HepG2 (cell line): Measurements from ENCODE around the gene PHAX.

Experiments
- CTCF ChIP-seq: sonication (generic); formaldehyde crosslinking; IDR thresholded peaks from 2 replicates; pipeline ENCODE4 v1.5.0; 2020; ENCODE audit warnings: mild to moderate bottlenecking, missing genetic modification reagents, moderate library complexity
- EP300 ChIP-seq, 3 experiments: sonication (generic) in 1 of 3; formaldehyde crosslinking in 1 of 3; IDR thresholded peaks; 2 replicates each; pipeline versions ENCODE4 v1.5.1 to v1.6.1; 2011 to 2020; ENCODE audit warnings: low read depth in 2 of 3, low read length in 2 of 3, borderline replicate concordance in 1 of 3, improper control_type of control experiment in 1 of 3, mild to moderate bottlenecking in 1 of 3, missing genetic modification reagents in 1 of 3, moderate library complexity in 1 of 3
- NR3C1 ChIP-seq: sonication (generic); formaldehyde crosslinking; IDR thresholded peaks from 2 replicates; pipeline ENCODE4 v1.4.0; 2020; ENCODE audit warnings: missing genetic modification reagents
- SNRNP70 ChIP-seq: fragments of 200-400 bp; formaldehyde crosslinking; IDR thresholded peaks from 2 replicates; pipeline ENCODE4 v1.6.1; 2017; ENCODE audit warnings: mild to moderate bottlenecking, low read depth, low read length, moderate library complexity
- TOE1 ChIP-seq: sonication (generic); formaldehyde crosslinking; IDR thresholded peaks from 2 replicates; pipeline ENCODE4 v1.4.0; 2020; ENCODE audit warnings: mild to moderate bottlenecking, missing genetic modification reagents
- ZNF207 ChIP-seq: fragments of 450-650 bp; IDR thresholded peaks from 2 replicates; pipeline ENCODE4 v1.6.1; 2016; ENCODE audit warnings: antibody characterized with exemption, borderline replicate concordance
- ZNF383 ChIP-seq: sonication (generic); formaldehyde crosslinking; IDR thresholded peaks from 2 replicates; pipeline ENCODE4 v1.4.0; 2020; ENCODE audit warnings: missing genetic modification reagents, mild to moderate bottlenecking, borderline replicate concordance
- ZNF782 ChIP-seq: sonication (generic); formaldehyde crosslinking; IDR thresholded peaks from 2 replicates; pipeline ENCODE4 v1.4.0; 2020; ENCODE audit warnings: missing genetic modification reagents, mild to moderate bottlenecking, borderline replicate concordance
- ZNF788 ChIP-seq: sonication (generic); formaldehyde crosslinking; IDR thresholded peaks from 2 replicates; pipeline ENCODE4 v1.5.0; 2020; ENCODE audit warnings: mild to moderate bottlenecking, missing genetic modification reagents, borderline replicate concordance
- ZSCAN12 ChIP-seq: sonication (generic); formaldehyde crosslinking; IDR thresholded peaks from 2 replicates; pipeline ENCODE4 v1.9.0; 2021; ENCODE audit warnings: mild to moderate bottlenecking, missing genetic modification reagents
- TF ChIP-seq, protein P1 (sequence below): sonication (generic); formaldehyde crosslinking; IDR thresholded peaks from 2 replicates; pipeline ENCODE4 v1.5.0; 2020; ENCODE audit warnings: mild to moderate bottlenecking, missing genetic modification reagents

GRCh38 chr5:126647071-126647470, 46.3 kb downstream of the PHAX start:
- TF ChIP-seq, protein P1, sequence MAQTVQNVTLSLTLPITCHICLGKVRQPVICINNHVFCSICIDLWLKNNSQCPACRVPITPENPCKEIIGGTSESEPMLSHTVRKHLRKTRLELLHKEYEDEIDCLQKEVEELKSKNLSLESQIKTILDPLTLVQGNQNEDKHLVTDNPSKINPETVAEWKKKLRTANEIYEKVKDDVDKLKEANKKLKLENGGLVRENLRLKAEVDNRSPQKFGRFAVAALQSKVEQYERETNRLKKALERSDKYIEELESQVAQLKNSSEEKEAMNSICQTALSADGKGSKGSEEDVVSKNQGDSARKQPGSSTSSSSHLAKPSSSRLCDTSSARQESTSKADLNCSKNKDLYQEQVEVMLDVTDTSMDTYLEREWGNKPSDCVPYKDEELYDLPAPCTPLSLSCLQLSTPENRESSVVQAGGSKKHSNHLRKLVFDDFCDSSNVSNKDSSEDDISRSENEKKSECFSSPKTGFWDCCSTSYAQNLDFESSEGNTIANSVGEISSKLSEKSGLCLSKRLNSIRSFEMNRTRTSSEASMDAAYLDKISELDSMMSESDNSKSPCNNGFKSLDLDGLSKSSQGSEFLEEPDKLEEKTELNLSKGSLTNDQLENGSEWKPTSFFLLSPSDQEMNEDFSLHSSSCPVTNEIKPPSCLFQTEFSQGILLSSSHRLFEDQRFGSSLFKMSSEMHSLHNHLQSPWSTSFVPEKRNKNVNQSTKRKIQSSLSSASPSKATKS (CRISPR knock-in tag), result no peak
- TF ChIP-seq TOE1 (CRISPR knock-in tag), result no peak
- TF ChIP-seq ZNF782 (CRISPR knock-in tag), result no peak
- no peak for TF ChIP-seq EP300 (IDR thresholded peaks at IDR 0.05; ENCODE audit: low read depth in 2 of 2, low read length in 2 of 2)
- TF ChIP-seq EP300 (CRISPR knock-in tag; IDR thresholded peaks at IDR 0.05; ENCODE audit: borderline replicate concordance), result no peak
- TF ChIP-seq CTCF, result no peak
- TF ChIP-seq ZNF207, result no peak
- TF ChIP-seq ZNF788 (CRISPR knock-in tag), result no peak
- no peak for TF ChIP-seq ZNF383
- no peak for TF ChIP-seq NR3C1 (CRISPR knock-in tag)
- TF ChIP-seq ZSCAN12 (CRISPR knock-in tag), result no peak
- TF ChIP-seq SNRNP70, result no peak
